DMS53 treated with DMSO at 0.1 percent for 48 hours (cell line): ENCODE results near the gene NPDC1.
A peak's percentile ranks its signal among the peaks of the same experiment; 100 is the strongest.

ENCODE experiments used
- DNase-seq: peaks from one replicate; lab custom pipeline; 2025; ENCODE audit not compliant: unreplicated experiment; lab: John Stamatoyannopoulos, UW

The NPDC1 gene

GRCh38 chr9:137046088-137046787, at the start of gene NPDC1:
Gene NPDC1 (minus strand): TSS chr9:137046177. CDS start chr9:137045989, 188 bp downstream.
- DNase-seq = peak; percentile 89

- no peak for DNase-seq
Measured at GRCh38 chr9:137089232-137089947, 43.4 kb upstream of the NPDC1 start.

GRCh38 chr9:137088121-137088520, 42.1 kb upstream of the NPDC1 start:
- DNase-seq = no peak

- no peak for DNase-seq
Measured at GRCh38 chr9:137087409-137087925, 41.5 kb upstream of the NPDC1 start.

GRCh38 chr9:137086531-137087408, 40.8 kb upstream of the NPDC1 start, which contains the start of gene MAN1B1:
Gene MAN1B1 (plus strand): TSS chr9:137086985. CDS start chr9:137087000, 15 bp downstream.
- peak; percentile 97 for DNase-seq

- DNase-seq = no peak
Measured at GRCh38 chr9:137085920-137086530, 40.0 kb upstream of the NPDC1 start.

GRCh38 chr9:137084526-137084925, 38.5 kb upstream of the NPDC1 start:
- no peak for DNase-seq

GRCh38 chr9:137083394-137084004, 37.5 kb upstream of the NPDC1 start:
- peak; percentile 82 for DNase-seq

- no peak for DNase-seq
Measured at GRCh38 chr9:137082925-137083290, 36.9 kb upstream of the NPDC1 start.

GRCh38 chr9:137082222-137082924, 36.4 kb upstream of the NPDC1 start:
- DNase-seq = no peak

- no peak for DNase-seq
Measured at GRCh38 chr9:137080260-137081122, 34.5 kb upstream of the NPDC1 start.

GRCh38 chr9:137079401-137079787, 33.4 kb upstream of the NPDC1 start:
- no peak for DNase-seq

- peak; percentile 48 for DNase-seq
Measured at GRCh38 chr9:137078701-137079400, 32.9 kb upstream of the NPDC1 start.

GRCh38 chr9:137077758-137078693, 32.0 kb upstream of the NPDC1 start:
- DNase-seq = peak; percentile 26

- peak; percentile 40 for DNase-seq
Measured at GRCh38 chr9:137077010-137077747, 31.2 kb upstream of the NPDC1 start, which contains the start of gene UAP1L1. Gene UAP1L1 (plus strand): TSS chr9:137077517. CDS start chr9:137077533, 16 bp downstream.

GRCh38 chr9:137076636-137077009, 30.6 kb upstream of the NPDC1 start:
- no peak for DNase-seq
